ENCODE results near the gene LEMD3.
A peak's percentile ranks its signal among the peaks of the same experiment; 100 is the strongest.

Gene LEMD3

DNA sequence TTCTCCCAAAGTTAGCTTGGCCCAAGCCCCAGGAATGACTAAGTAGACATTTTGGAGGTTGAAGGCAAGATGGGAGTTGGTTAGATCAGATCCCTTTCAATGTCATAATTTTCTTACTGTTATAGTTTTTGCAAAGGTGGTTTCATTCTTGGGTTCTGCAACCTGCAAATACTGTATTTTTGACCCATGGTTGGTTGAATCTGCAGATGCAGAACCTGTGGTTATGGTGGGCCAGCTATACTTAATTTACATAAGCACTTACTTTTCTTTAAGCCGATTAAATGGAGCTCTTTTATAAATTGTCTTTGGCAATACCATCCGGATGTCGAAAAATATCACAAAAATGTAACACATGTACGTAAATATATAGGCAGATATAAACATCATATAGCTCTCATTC lies 25.6 kb downstream of the LEMD3 start:
- no peak overlapping the region for H3K4me3 ChIP-seq (ENCODE audit: low read depth, low read length)
- TF ChIP-seq, protein P1, sequence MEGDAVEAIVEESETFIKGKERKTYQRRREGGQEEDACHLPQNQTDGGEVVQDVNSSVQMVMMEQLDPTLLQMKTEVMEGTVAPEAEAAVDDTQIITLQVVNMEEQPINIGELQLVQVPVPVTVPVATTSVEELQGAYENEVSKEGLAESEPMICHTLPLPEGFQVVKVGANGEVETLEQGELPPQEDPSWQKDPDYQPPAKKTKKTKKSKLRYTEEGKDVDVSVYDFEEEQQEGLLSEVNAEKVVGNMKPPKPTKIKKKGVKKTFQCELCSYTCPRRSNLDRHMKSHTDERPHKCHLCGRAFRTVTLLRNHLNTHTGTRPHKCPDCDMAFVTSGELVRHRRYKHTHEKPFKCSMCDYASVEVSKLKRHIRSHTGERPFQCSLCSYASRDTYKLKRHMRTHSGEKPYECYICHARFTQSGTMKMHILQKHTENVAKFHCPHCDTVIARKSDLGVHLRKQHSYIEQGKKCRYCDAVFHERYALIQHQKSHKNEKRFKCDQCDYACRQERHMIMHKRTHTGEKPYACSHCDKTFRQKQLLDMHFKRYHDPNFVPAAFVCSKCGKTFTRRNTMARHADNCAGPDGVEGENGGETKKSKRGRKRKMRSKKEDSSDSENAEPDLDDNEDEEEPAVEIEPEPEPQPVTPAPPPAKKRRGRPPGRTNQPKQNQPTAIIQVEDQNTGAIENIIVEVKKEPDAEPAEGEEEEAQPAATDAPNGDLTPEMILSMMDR (conservative IDR thresholded peaks at IDR 0.05; ENCODE audit: low read depth, low read length): no peak
- no peak for DNase-seq (ENCODE audit: low read depth)

DNA sequence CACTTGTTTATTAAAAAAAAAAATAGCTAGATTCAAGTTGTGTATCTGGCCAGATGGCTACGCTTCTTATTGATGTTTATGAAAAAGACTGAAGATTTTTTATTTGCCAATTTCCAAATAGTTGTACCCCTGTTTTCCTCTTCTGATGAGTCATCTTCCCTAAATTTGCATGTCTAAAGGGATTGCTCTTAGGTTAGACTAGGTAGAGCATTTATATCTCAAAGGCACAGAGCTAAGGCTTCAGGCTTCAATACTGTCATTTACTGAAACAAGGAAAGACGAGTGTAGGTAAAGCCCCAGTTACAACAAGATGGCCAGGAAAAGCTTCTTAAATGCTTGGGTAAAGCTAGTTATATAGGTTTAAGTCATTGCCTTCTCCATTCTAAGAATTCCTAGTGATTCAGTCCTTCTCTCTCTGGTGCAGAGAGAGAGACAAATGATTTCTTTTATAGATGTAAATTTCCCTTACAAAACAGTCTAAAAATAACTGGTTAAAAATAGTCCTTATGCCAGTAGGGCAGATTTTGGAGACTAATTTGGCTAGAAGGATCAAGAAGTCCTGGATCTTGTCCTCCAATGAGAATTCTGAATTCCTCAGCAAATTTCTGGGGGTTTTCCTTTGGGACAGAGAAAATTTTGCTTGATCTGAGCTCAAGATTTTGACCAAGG lies 26.1 kb downstream of the LEMD3 start:
- no peak for DNase-seq (ENCODE audit: low read depth)
- no peak overlapping the region for H3K4me3 ChIP-seq (ENCODE audit: low read depth, low read length)
- TF ChIP-seq, protein P1 (conservative IDR thresholded peaks at IDR 0.05; ENCODE audit: low read depth, low read length): no peak

DNA sequence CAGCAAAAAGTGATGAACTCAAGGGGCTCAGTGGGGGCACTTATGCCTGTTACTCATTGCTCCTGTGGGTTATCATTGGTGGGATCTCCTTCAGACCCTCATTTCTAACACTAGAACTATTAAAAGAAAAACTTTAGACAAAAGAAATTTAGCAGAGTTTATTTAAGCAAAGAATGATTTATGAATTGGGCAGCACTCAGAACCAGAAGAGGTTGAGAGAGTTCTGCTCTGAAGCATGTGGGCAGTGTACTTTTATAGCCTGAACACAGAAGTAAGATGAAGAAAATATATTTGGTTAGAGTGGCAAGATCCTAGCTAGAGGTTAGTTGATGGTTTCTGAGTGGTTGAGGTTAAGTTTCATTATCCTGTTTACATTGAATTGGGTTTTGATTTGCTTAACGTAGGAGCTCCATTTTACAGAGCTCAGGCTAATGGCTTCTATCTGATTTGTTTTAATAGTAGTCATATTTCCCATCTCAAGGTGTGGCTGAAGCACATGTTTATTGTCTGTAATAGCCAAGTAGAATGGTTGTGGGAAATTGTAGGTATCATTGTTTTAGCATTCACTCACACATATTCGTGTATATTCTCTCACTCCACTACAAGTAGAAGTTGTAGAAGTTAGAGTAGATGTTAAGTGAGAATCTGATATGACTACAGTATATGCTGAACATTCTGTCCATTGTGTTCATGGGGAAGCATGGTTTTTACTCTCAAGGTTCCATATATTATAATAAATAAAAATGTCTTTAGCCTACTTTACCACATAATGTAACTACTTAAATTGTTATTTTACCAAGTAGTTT lies 27.6 kb downstream of the LEMD3 start:
- TF ChIP-seq, protein P1 (conservative IDR thresholded peaks at IDR 0.05; ENCODE audit: low read depth, low read length): no peak
- no peak for DNase-seq (ENCODE audit: low read depth)

DNA sequence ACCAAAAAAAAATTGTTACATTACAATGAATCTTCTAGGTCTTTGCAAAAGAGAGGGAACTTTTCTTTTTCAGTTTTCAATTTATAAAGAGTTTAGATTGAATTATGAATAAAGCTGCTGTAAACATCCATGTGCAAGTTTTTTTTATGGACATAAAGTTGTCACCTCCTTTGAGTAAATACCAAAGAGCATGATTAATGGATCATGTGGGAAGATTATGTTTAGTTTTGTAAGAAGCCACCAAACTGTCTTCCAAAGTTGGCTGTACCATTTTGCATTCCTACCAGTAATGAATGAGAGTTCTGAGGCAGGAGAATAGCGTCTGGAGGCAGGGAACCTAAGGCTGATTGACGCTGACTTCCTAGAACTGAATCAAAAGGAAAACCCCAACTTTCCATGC lies 30.2 kb downstream of the LEMD3 start:
- DNase-seq (ENCODE audit: low read depth): no peak
- no peak overlapping the region for H3K4me3 ChIP-seq (ENCODE audit: low read depth, low read length)
- TF ChIP-seq, protein P1 (conservative IDR thresholded peaks at IDR 0.05; ENCODE audit: low read depth, low read length): no peak

More for the DNA sequence above, 27.6 kb downstream of the LEMD3 start:
- H3K4me3 ChIP-seq (ENCODE audit: low read depth, low read length): no peak overlapping the region

DNA sequence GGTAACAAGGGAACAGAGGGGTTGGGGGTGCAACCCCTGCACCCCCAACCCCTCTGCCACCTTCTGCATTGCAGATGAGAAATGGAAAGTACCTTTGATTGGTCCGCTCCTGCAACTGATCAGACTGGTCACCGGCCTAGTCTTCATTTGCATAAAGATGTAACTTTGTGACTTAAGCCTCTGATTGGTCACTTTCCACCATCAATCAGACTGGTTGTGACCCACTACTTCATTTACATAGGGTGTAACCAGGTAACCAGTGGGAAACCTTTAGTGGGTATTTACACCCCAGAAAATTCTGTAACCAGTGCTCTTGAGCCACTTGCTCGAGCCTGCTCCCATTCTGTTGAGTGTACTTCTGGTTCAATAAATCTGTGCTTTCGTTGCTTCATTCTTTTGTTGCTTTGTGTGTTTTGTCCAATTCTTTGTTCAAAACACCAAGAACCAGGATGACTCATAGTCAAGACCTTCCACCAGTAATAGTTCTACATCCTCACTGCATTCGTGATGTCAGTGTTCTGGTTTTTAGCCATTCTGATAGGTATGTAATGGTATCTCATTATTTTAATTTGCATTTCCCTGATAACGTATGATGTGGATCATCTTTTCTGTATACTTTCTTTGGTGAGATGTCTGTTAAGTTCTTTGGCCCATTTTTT lies 30.8 kb downstream of the LEMD3 start:
- peak; percentile 33 for DNase-seq (ENCODE audit: low read depth)

DNA sequence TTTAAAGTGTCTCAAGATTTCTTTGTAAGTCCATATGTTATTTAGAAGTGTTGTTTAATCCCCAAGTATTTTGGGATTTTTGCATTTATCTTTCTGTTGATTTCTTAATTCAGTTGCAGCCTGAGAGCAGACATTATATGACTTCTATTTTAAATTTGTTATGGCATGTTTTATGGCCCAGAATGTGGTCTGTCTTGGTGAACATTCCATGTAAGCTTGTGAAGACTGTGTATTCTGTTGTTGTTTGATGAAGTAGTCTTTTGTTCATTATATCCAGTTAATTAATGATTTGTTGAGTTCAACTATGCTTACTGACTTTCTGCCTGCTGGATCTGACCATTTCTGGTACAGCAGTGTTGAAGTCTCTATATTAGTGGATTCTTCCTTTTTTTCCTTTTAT lies 34.0 kb downstream of the LEMD3 start:
- no peak for DNase-seq (ENCODE audit: low read depth)
- TF ChIP-seq, protein P1 (conservative IDR thresholded peaks at IDR 0.05; ENCODE audit: low read depth, low read length): no peak
- H3K4me3 ChIP-seq (ENCODE audit: low read depth, low read length): no peak overlapping the region

More for the DNA sequence above, 30.8 kb downstream of the LEMD3 start:
- TF ChIP-seq, protein P1 (conservative IDR thresholded peaks at IDR 0.05; ENCODE audit: low read depth, low read length): no peak
- no peak overlapping the region for H3K4me3 ChIP-seq (ENCODE audit: low read depth, low read length)
